Transverse colon (tissue), 4 donors: ENCODE data around the gene ZNF222.

Experiments used
- CTCF ChIP-seq, 5 experiments: fragments of 200-600 bp in 3 of 5; fragments of 450-650 bp in 2 of 5; sonication (generic) in 3 of 5; IDR thresholded peaks; 1 replicate in 2 of 5; 2 replicates in 3 of 5; pipeline ENCODE4 v1.5.1; 2016 to 2017; ENCODE audit warnings: antibody characterized with exemption in 5 of 5, inconsistent platforms in 3 of 5, mild to moderate bottlenecking in 2 of 5, moderate library complexity in 1 of 5
- EP300 ChIP-seq: sonication (generic); formaldehyde crosslinking; IDR thresholded peaks from one replicate; pipeline ENCODE4 v1.6.1; 2017; ENCODE audit warnings: antibody characterized with exemption, low read depth
- POLR2A ChIP-seq: fragments of 450-650 bp; IDR thresholded peaks from one replicate; pipeline ENCODE4 v1.6.1; 2016; ENCODE audit warnings: antibody characterized with exemption, mild to moderate bottlenecking, moderate library complexity
- POLR2AphosphoS5 ChIP-seq, 3 donors: sonication (generic); formaldehyde crosslinking; IDR thresholded peaks; one replicate each; pipeline ENCODE4 v1.6.1; 2016; ENCODE audit warnings: antibody characterized with exemption in 3 of 3

GRCh38 chr19:44069415-44069814, 44.2 kb downstream of the ZNF222 start:
- no peak for TF ChIP-seq CTCF (IDR thresholded peaks at IDR 0.05)
- TF ChIP-seq EP300 = no peak
- no peak for TF ChIP-seq POLR2AphosphoS5 (IDR thresholded peaks at IDR 0.05)
- TF ChIP-seq POLR2A = no peak
